ENCODE measurements around the gene NTRK3.

DNA sequence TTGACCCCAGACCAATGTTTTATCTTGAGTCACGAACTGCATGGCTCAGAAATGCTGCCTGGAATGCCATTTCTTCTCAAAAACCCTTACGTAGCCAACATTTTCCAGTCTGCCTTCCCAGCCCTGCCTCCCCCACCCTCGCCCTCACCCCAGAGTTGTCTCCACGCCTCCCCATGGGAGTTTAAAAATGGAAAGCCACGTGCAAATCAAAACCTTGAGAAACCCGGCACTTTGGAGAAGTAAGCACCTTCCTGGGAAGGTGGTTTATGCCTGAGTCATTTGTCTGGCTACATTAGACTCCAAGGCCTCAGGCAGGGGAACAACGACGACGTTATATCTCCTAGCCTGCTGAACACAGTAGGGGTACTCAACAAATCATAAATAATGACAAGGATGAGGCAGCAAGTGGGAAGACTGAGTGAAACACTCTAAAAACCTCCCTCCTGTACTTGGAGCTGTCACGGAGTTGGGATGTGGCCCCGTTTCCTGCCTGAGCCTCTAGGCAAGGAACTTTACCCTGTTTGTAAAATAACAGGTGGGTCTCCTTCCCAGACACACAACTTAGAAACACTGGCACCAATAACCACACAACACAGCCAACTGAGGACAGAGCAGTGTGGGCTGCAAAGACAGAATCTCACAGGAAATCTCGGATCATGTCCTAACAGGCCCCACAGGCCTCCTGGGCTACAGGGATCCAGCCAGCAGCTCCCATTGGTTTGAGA is 179.1 kb downstream of the NTRK3 start:
- no peak for TF ChIP-seq CTCF (IDR thresholded peaks at IDR 0.05)
- no peak for TF ChIP-seq POLR2A (IDR thresholded peaks at IDR 0.05)
